ENCODE measurements around the gene EEF2K. TPM values are rescaled to one million over a fixed set of nuclear protein-coding genes. Genes with fewer than 3 reads are reported as not detected.

Gene EEF2K
- total RNA-seq, 1 experiment from 2014 or later = 17.5 TPM

- Histone ChIP-seq H3K4me1 (no peaks in the 10 kb centered on the region), H3K36me3 (ENCODE audit: control insufficient read depth, insufficient read depth, low read length) (peaks cover 7% of the 10 kb centered on the region), H3K9me3 (no peaks in the 10 kb centered on the region), H3K27me3 (replicated peaks; ENCODE audit: control insufficient read depth, insufficient read depth, low read length) (no peaks in the 10 kb centered on the region), H3K4me3 (ENCODE audit: low read depth, low read length) (no peak overlapping the region)
- no peak for DNase-seq
- Mint-ChIP-seq H3K9me3 (ENCODE audit: unreplicated experiment) (no peaks in the 10 kb centered on the region), H3K36me3 (ENCODE audit: insufficient read depth, unreplicated experiment) (peaks cover 70% of the 10 kb centered on the region), H3K27ac (ENCODE audit: unreplicated experiment) (no peak overlapping the region), H3K4me1 (ENCODE audit: low read depth, unreplicated experiment) (no peaks in the 10 kb centered on the region), H3K4me3 (ENCODE audit: unreplicated experiment) (no peak overlapping the region), H3K27me3 (ENCODE audit: insufficient read depth, unreplicated experiment) (no peaks in the 10 kb centered on the region)
- TF ChIP-seq CTCF (IDR thresholded peaks at IDR 0.05; ENCODE audit: insufficient read depth in 1 of 2, low read depth in 1 of 2, low read length in 1 of 2, severe bottlenecking in 1 of 2, unreplicated experiment in 1 of 2) = no peak
- ChIA-PET POLR2A (no interaction called here), CTCF (no interaction called here)
- intact Hi-C loops (cut with micrococcal nuclease; ENCODE audit: unreplicated experiment) = no loop called here
- BruUV-seq (replicated peaks) = no TSS peak
Measured at GRCh38 chr16:22317625-22318024, 111.5 kb downstream of the EEF2K start.

- DNase-seq = peak in 1 of 2 experiments; percentile 63
- H3K9me3 Mint-ChIP-seq (ENCODE audit: unreplicated experiment) = no peaks in the 10 kb centered on the region
- H3K4me3 Mint-ChIP-seq (ENCODE audit: unreplicated experiment) = no peak overlapping the region
- BruUV-seq (replicated peaks) = no TSS peak
- no peaks in the 10 kb centered on the region for H3K9me3 ChIP-seq
- POLR2A ChIA-PET = no interaction called here
- intact Hi-C loops (cut with micrococcal nuclease; ENCODE audit: unreplicated experiment) = no loop called here
- peaks cover 71% of the 10 kb centered on the region for H3K36me3 Mint-ChIP-seq (ENCODE audit: insufficient read depth, unreplicated experiment)
- CTCF ChIA-PET = no interaction called here
- no peaks in the 10 kb centered on the region for H3K27me3 ChIP-seq (replicated peaks; ENCODE audit: control insufficient read depth, insufficient read depth, low read length)
- H3K4me1 ChIP-seq = no peaks in the 10 kb centered on the region
- H3K27me3 Mint-ChIP-seq (ENCODE audit: insufficient read depth, unreplicated experiment) = no peaks in the 10 kb centered on the region
- peaks cover 7% of the 10 kb centered on the region for H3K36me3 ChIP-seq (ENCODE audit: control insufficient read depth, insufficient read depth, low read length)
- H3K4me3 ChIP-seq (ENCODE audit: low read depth, low read length) = no peak overlapping the region
- TF ChIP-seq CTCF (IDR thresholded peaks at IDR 0.05; ENCODE audit: insufficient read depth in 1 of 2, low read depth in 1 of 2, low read length in 1 of 2, severe bottlenecking in 1 of 2, unreplicated experiment in 1 of 2) = peak; percentile 52 to 60
- no peak overlapping the region for H3K27ac Mint-ChIP-seq (ENCODE audit: unreplicated experiment)
- no peaks in the 10 kb centered on the region for H3K4me1 Mint-ChIP-seq (ENCODE audit: low read depth, unreplicated experiment)
Measured at GRCh38 chr16:22318690-22319358, 112.7 kb downstream of the EEF2K start.

- ChIA-PET CTCF (interaction anchor here (1.0 kb wide), 2 partner anchors 54 to 343 kb away, joined by 3 to 5 read pairs; partner anchors contain the start of gene CDR2), POLR2A (no interaction called here)
- Mint-ChIP-seq H3K9me3 (ENCODE audit: unreplicated experiment) (no peaks in the 10 kb centered on the region), H3K27me3 (ENCODE audit: insufficient read depth, unreplicated experiment) (no peaks in the 10 kb centered on the region), H3K4me3 (ENCODE audit: unreplicated experiment) (no peak overlapping the region), H3K36me3 (ENCODE audit: insufficient read depth, unreplicated experiment) (peaks cover 76% of the 10 kb centered on the region), H3K4me1 (ENCODE audit: low read depth, unreplicated experiment) (no peaks in the 10 kb centered on the region), H3K27ac (ENCODE audit: unreplicated experiment) (no peak overlapping the region)
- H3K9me3 ChIP-seq = no peaks in the 10 kb centered on the region
- no peak overlapping the region for H3K4me3 ChIP-seq (ENCODE audit: low read depth, low read length)
- intact Hi-C loops (cut with micrococcal nuclease; ENCODE audit: unreplicated experiment) = no loop called here
- TF ChIP-seq CTCF (IDR thresholded peaks at IDR 0.05; ENCODE audit: insufficient read depth in 1 of 2, low read depth in 1 of 2, low read length in 1 of 2, severe bottlenecking in 1 of 2, unreplicated experiment in 1 of 2) = no peak
- H3K27me3 ChIP-seq (replicated peaks; ENCODE audit: control insufficient read depth, insufficient read depth, low read length) = no peaks in the 10 kb centered on the region
- TSS peak; percentile 12 for BruUV-seq (replicated peaks)
- no peaks in the 10 kb centered on the region for H3K4me1 ChIP-seq
- H3K36me3 ChIP-seq (ENCODE audit: control insufficient read depth, insufficient read depth, low read length) = peaks cover 6% of the 10 kb centered on the region
- DNase-seq = no peak
Measured at GRCh38 chr16:22320572-22321339, 114.7 kb downstream of the EEF2K start.

All from Caco-2 (cell line).